ENCODE data around the gene RINT1.
"Not testable (repeated sequence)": the region's sequence is repeated elsewhere in the genome, so short reads cannot be mapped to it uniquely, and the experiment has no call there.

RINT1 gene

DNA sequence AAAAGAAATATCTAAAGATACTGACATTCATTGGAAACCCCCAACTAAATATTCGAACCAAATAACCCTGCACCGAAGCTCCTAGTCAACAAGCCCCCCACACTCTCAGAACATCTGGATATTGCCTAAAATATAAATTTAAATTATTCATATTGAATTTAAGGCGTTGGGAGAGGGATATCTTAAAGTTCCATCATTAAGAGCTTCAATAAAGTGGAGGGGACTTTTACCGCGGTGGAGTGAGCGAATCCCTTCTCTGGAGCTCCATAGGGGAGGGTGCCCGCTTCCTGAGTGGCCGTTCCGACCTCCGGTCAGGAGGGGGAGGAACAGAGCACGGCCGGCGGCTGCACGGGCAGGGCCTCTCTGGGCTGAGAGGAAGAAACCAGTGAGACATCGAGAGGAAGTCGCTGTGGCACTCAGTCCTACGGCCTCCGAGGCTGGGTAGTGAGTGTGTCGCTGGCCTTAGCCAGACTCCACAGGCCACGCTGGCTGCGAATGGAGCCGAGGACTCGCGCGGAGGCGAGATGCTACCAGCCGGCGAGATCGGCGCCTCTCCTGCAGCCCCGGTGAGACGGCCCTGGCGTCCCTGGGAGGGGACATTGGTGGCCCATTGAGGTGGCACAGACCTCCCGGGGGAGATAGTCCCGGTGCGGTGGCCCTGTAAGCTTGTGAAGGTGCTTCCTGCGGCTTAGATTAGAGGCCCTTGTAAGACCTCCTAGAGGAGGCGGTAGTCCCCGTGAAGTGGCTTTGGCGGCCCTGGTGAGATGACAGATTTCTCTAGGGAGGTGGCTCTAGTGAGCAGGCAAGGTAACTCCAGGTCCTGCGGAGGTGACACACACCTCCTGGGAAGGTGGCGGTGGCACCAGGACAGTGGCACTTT lies at the start of gene RINT1:
Gene RINT1, plus strand, starts transcription at position 410 of the 880 bp plus-strand sequence. Its CDS starts 115 bp downstream, at position 525.
- DNase-seq = peak; percentile 90 to 93

DNA sequence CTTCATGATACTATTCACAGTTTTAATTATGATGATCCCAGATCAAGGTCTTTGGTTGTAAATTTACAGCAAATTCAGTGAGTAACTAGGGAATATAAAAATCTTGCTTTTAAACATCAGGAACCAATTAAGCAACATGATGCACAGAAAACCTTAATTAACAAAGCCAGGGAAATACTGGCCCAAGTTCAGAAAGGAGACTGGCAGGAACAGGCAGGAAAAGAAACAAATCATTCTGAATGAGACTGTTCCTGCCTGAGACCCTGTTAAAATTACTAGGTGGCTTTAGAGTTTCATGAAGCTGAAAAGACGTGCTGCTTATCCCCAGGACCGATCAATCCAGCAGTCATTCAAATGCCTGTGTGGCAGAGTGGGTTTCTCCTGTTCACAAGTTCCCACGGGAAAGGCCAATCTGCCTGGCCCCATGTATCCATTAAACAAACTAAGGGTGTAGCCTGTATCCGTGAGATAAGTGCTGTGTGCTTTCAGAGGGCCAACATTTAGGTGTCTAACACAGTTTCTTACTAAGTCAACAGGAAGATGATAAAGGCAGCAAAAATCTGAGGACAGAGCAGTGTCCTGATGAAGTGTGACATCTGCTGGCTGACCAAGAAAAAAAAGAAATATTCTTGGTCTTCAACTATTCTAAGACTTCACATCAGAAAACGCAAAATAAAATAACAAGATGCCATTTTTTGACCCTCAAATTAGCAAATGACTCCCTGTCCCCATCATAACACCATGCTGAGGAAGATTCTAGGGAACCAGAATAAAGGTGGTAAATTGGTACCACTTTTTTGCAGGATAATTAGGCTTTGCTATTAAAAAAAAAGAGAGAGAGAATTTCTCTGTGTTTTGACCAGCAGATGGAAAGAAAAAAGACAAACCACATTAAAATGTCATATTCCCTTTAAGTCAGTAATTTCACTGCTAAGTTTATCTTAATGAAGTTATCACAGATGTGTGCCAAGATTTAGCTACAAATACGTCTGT lies 44.1 kb upstream of the RINT1 start:
- DNase-seq = peak in 1 of 2 donors; percentile 44

DNA sequence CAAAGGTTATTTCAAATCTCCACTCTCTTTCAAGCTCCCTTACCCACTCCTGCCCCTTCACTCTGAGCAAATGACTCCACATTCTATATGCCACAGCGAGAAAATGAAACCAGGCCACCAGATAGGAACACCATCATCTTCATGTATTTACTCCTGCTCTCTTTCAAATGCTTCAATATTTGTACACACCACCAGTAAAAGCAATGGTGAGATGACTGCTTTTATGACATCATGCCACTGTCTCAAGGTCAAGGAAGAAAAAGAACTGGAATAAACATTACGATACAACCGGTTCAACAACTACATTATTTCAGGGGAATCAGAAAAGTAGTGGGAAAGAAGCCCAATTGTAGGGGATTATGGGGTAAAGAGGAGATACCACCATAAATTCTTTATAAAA lies 42.6 kb upstream of the RINT1 start:
- DNase-seq = no peak

DNA sequence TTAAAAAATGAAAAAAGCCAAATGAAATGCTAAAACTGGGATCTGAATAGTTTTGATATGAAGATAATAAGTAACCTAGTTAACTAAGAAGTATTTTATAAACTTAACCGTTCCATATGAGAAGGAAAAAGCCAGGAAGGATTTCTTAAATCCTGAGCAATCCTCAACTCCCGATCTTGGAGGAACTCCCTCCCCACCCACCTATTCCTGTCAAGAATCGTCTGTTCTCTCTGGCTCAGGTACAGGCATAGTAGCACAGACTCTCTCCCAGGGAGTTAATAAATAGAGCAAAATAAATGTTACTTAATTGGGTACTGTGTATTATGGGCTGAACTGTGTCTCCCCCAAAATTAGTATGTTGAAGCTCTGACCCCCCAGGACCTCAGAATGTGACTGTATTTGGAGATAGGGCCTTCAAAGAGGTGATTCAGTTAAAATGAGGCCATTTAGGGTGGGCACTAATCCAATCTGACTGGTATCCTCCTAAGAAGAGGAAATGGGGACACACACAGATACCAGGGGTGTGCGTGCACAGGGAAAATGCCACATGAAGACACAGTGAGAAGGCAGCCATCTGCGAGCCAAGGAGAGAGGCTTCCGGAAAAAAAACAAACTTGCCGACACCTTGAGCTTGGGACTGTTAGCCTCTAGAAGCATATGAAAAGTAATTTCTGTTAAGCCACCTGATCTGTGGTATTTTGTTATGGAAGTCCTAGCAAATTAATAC lies 38.6 kb upstream of the RINT1 start:
- no peak for DNase-seq

DNA sequence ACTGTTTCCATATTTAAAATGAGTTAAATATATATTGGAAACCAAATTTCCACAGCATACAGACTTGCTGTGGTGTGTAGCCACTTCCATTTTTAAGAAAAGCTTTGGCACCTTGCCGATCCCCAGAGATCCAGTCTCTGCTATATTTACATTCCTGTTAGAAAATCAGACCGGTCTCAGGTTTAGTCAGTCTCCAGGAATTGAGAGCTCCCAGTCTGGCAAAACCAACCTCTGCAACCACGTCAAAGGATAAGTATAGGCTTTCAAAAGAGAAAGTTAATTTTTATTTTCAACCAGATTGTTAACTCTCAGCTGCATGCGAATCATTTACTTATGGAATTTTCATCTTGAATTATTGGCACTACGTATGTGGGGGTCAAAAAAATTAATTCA lies 38.1 kb upstream of the RINT1 start:
- no peak for DNase-seq

GRCh38 chr7:105496521-105496920 lies 35.5 kb upstream of the RINT1 start:
- DNase-seq = no peak

DNA sequence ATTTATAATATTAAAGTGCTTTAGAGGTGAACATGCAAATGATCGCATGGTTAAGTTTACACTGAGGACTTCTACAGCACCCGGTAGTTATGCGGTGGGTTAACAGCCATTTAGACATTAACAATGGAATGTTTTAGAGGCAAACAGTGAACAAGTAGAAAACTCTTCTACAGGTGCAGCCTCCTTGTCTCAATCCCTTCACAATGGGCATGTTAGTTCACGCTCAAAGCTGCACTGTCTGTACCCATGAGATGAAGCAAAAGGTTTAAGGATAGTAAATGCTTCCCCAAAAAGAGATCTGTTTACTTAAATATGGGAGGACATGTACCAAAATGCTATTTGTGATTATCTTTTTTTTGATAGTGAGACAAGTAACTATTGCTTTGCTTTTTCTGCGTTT lies 35.0 kb upstream of the RINT1 start:
- no peak for DNase-seq

DNA sequence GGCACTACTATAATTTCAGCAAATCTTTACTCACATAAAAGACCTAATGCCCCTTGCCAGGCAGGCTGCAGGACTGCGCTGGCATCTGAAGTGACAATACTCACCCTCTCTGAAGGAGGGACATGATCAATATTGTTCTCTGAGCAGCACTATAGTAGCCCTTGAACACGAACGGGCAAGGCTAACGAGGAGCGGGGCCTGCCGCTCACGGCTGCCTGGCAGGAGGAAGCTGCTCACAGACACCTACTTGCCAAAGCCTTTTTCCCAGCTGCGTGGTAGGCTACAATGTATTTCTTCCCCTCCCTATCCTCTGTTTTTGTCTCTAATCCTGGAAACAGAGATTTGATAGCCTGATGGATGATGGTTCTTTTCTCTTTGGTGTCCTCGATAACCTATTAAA lies 29.8 kb upstream of the RINT1 start:
- DNase-seq = no peak

- DNase-seq = no peak
Observed at GRCh38 chr7:105512415-105512814, 19.6 kb upstream of the RINT1 start.

- no peak for DNase-seq
Observed at GRCh38 chr7:105512926-105513526, 19.0 kb upstream of the RINT1 start.

DNA sequence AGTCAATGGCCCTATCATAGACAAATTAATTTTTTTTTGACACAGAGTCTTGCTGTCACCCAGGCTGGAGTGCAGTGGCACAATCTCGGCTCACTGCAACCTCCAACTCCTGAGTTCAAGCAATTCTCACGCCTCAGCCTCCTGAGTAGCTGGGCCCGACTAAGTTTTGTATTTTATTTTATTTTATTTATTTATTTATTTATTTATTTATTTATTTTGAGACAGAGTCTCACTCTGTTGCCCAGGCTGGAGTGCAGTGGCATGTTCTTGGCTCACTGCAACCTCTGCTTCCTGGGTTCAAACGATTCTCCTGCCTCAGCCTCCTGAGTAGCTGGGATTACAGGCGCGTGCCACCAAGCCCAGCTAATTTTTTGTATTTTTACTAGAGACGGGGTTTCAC lies 16.4 kb upstream of the RINT1 start:
- DNase-seq = not testable (repeated sequence)

- DNase-seq = no peak
Observed at GRCh38 chr7:105519353-105519752, 12.6 kb upstream of the RINT1 start.

DNA sequence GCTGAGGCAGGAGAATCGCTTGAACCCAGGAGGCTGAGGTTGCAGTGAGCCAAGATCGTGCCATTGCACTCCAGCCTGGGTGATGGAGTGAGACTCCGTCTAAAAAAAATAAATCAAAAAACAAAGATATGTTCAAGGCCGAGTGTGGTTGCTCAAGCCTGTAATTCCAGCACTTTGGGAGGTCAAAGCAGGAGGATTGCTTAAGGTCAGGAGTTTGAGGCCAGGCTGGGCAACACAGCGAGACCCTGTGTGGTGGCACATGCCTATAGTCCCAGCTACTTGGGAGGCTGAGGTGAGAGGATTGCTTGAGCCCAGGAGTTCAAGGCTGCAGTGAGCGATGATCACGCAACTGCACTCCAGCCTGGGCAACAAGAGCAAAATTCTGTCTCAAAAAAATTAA lies 11.4 kb upstream of the RINT1 start:
- DNase-seq = not testable (repeated sequence)

DNA sequence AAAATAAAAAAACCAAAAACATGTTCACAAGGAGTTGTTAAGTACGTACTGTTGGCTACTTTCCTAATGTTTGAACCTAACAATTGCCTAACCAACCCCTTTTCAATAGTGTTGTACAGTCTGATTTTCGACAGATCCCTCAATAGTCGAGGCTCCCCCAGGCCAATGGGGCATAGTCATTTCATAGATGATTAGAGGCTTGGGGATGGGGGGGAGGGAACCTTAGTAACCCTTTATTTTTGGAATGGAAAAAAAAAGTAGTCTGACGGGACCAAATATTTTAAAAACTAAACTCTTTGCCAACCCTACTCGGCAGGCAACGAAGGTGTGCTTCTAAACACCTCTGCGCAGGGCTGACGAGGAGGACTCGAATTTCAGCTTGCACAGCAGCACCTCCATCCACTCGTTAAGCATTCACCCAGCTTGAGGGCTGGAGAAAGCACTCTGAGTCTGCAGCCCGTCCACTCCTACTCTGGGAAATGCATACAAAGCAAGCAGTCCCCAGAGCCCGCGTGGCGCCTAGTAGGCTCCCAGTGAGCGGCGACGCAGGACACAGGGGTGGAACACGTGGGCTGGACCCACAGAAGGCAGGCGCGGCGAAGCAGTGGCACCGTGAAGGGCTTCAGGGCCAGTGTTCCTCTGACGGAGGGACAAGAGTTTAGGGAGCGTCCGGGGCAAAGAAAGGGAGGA lies 10.8 kb upstream of the RINT1 start:
- peak; percentile 13 to 39 for DNase-seq

DNA sequence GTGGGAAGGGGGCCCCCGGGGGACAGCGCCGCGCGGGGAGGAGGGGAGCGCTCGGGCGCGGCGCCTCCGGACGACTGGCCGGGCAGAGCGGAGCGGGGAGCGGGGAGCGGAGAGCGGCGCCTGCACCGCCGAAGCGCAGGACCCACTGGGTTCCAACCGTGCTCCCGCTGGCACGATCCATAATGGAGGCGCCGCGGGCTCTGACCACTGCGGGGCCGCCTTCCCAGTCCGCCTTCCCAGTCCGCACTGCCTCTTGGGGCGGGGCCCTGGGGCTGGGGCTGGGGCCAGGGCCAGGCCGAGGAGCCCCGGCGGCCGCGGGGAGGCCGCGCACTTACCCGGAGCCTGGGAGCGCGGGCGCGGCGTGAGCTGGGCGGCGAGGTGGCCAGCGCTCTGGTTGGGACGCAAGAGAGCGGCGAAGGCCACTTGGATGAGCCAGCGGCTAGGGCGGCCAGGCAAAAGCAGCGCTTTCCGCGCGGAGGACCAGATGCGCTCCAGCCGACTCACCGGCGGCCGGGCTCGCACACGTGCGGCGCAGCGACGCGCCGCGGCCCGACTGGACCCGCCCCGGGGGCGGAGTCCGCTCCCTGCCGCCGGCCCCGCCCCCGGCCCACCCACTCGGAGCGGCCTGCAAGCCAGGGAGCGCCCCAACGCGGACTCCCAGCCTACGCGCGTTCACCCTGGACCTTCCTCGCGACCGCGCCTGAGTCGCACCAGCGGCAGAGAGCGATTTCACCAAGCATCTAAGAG lies 10.1 kb upstream of the RINT1 start, which contains the start of gene PUS7:
Gene PUS7, minus strand, starts transcription at position 555 of the 747 bp plus-strand sequence. CDS start 13,759 bp downstream, outside the sequence.
- peak; percentile 80 to 87 for DNase-seq

DNA sequence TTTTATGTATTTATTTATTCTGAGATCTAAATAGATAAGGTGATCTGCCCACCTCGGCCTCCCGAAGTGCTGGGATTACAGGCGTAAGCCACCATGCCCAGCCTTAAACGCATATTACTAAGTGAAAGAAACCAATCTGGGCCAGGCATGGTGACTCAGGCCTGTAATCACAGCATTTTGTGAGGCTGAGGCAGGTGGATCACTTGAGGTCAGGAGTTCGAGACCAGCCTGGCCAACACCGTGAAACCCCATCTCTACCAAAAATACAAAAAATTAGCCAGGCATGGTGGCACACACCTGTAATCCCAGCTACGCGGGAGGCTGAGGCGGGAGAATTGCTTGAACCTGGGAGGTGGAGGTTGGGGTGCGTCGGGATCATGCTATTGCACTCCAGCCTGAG lies 7.6 kb upstream of the RINT1 start:
- not testable (repeated sequence) for DNase-seq

DNA sequence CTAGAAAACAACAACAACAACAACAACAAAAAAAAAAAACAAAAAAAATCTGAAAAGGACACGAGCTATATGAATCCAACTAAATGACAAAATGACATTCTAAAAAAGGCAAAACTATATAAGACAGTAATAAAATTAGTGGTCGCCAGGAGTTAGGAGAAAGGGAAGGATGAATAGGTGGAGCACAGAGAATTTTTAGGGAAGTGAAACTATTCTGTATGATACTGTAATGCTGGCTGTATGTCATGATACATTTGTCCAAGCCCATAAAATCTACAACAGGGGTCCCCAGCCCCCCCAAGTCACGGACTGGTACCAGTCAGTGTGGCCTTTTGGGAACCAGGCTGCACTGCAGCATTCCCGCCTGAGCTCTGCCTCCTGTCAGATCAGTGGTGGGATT lies 7.2 kb upstream of the RINT1 start:
- DNase-seq = no peak

- DNase-seq = not testable (repeated sequence)
Observed at GRCh38 chr7:105527737-105528136, 4.3 kb upstream of the RINT1 start.

DNA sequence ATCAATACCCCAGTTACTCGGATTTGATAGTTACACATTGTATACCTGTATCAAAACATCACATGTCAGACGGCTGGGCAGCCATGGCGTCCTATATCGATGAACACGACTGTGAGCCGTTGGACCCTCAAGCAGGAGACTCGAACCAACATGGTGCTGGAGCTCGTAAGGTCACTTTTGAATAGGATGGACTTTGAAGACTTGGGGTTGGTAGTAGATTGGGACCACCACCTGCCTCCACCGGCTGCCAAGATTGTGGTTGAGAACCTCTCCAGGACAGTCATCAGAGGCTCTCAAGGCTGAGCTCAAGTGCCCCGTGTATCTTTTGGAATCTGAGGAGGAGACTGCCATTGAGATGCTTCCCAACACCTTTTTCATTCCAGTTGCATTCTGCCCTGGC lies 1.9 kb upstream of the RINT1 start:
- no peak for DNase-seq

DNA sequence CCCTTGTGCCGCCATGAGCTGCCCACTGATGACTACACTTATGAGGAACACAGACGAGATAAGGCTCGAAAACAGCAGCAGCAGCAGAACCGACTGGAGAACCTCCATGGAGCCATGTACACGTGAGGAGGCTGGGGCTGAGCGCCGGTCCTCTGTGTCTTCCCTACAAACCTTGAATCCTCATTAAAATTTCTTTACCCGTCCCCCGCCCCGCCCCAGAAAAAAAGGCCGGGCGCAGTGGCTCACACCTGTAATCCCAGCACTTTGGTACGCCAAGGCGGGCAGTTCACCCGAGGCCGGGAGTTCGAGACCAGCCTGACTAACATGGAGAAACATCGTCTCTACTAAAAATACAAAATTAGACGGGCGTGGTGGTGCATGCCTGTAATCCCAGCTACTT lies 1.5 kb upstream of the RINT1 start:
- DNase-seq = no peak
